HepG2 (cell line): ENCODE results near the gene HARBI1. TPM values are rescaled to one million over a fixed set of nuclear protein-coding genes. Genes with fewer than 3 reads are reported as not detected.

Experiments
- AKAP8 ChIP-seq: sonication (generic); formaldehyde crosslinking; IDR thresholded peaks from 2 replicates; pipeline ENCODE4 v1.5.1; 2020; ENCODE audit warnings: mild to moderate bottlenecking, missing genetic modification reagents
- ARNT2 ChIP-seq: sonication (generic); formaldehyde crosslinking; IDR thresholded peaks from 2 replicates; pipeline ENCODE4 v1.8.0; 2022; ENCODE audit warnings: mild to moderate bottlenecking, low read depth, missing genetic modification reagents, moderate library complexity
- FOXC1 ChIP-seq: sonication (generic); formaldehyde crosslinking; IDR thresholded peaks from 2 replicates; pipeline ENCODE4 v1.8.0; 2022; ENCODE audit warnings: mild to moderate bottlenecking, missing genetic modification reagents, borderline replicate concordance
- FOXK1 ChIP-seq: sonication (generic); formaldehyde crosslinking; IDR thresholded peaks from 2 replicates; pipeline ENCODE4 v1.4.0; 2020; ENCODE audit warnings: low read depth, missing genetic modification reagents, borderline replicate concordance
- GATAD1 ChIP-seq: IDR thresholded peaks from 2 replicates; pipeline ENCODE4 v1.6.1; 2016; ENCODE audit warnings: missing genetic modification reagents, missing compliant biosample characterization
- HDAC6 ChIP-seq: fragments of 200-600 bp; sonication (generic); IDR thresholded peaks from 2 replicates; pipeline ENCODE4 v1.7.0; 2017; ENCODE audit warnings: mild to moderate bottlenecking, antibody characterized with exemption, low read length, low read depth
- HOXA5 ChIP-seq: sonication (generic); formaldehyde crosslinking; IDR thresholded peaks from 2 replicates; pipeline ENCODE4 v1.4.0; 2020; ENCODE audit warnings: missing genetic modification reagents
- KLF15 ChIP-seq: sonication (generic); formaldehyde crosslinking; IDR thresholded peaks from 2 replicates; pipeline ENCODE4 v1.8.1; 2023; ENCODE audit warnings: borderline replicate concordance, mild to moderate bottlenecking, inconsistent platforms, missing genetic modification reagents, mixed read lengths
- NR2F1 ChIP-seq, 2 experiments: fragments of 450-650 bp in 1 of 2; formaldehyde crosslinking in 1 of 2; IDR thresholded peaks; 2 replicates each; pipeline versions ENCODE4 v1.5.0 to v1.6.1; 2016 to 2020; ENCODE audit warnings: mild to moderate bottlenecking in 1 of 2, missing compliant biosample characterization in 1 of 2, missing genetic modification reagents in 1 of 2, moderate library complexity in 1 of 2
- RCOR2 ChIP-seq: IDR thresholded peaks from 2 replicates; pipeline ENCODE4 v1.6.1; 2016; ENCODE audit warnings: missing biosample characterization, missing genetic modification reagents
- STAG1 ChIP-seq: sonication (generic); formaldehyde crosslinking; IDR thresholded peaks from 2 replicates; pipeline ENCODE4 v1.4.0; 2020; ENCODE audit warnings: missing genetic modification reagents
- SUZ12 ChIP-seq: fragments of 150-350 bp; IDR thresholded peaks from 2 replicates; pipeline ENCODE4 v1.6.1; 2014; ENCODE audit warnings: low read depth, low read length
- YY1 ChIP-seq: IDR thresholded peaks from 2 replicates; pipeline ENCODE4 v1.6.1; 2011; ENCODE audit warnings: low read length, low read depth, moderate library complexity, mild to moderate bottlenecking; ENCODE audit not compliant: insufficient read depth, insufficient replicate concordance
- ZNF232 ChIP-seq: sonication (generic); formaldehyde crosslinking; IDR thresholded peaks from 2 replicates; pipeline ENCODE4 v1.4.0; 2020; ENCODE audit warnings: missing genetic modification reagents, borderline replicate concordance
- ZNF468 ChIP-seq: sonication (generic); formaldehyde crosslinking; IDR thresholded peaks from 2 replicates; pipeline ENCODE4 v1.8.0; 2022; ENCODE audit warnings: mild to moderate bottlenecking, moderate library complexity, missing genetic modification reagents
- ZNF670 ChIP-seq: sonication (generic); formaldehyde crosslinking; IDR thresholded peaks from 2 replicates; pipeline ENCODE4 v1.8.0; 2022; ENCODE audit warnings: mild to moderate bottlenecking, missing genetic modification reagents, borderline replicate concordance
- ZNF737 ChIP-seq: sonication (generic); formaldehyde crosslinking; IDR thresholded peaks from 2 replicates; pipeline ENCODE4 v1.5.0; 2020; ENCODE audit warnings: missing genetic modification reagents, mild to moderate bottlenecking, borderline replicate concordance
- ZSCAN20 ChIP-seq: sonication (generic); formaldehyde crosslinking; IDR thresholded peaks from 2 replicates; pipeline ENCODE4 v1.4.0; 2020; ENCODE audit warnings: missing genetic modification reagents, mild to moderate bottlenecking, borderline replicate concordance
- polyA plus RNA-seq, 8 experiments: library from polyadenylated mRNA; depleted of rRNA in 3 of 8; stranded (reverse) in 7 of 8; unstranded in 1 of 8; fragments of >200 nt; fragmentation: Illumina TruSeq in 4 of 8; extraction: Trizol in 4 of 8; gene quantifications; 2 replicates each; pipeline versions ENCODE4 v1.2.1 to v1.2.3, GENCODE V29; 2011 to 2016; ENCODE audit warnings: low read depth in 4 of 8, missing spikeins in 1 of 8, mixed read lengths in 1 of 8; ENCODE audit not compliant: insufficient read depth in 1 of 8
- total RNA-seq, 5 experiments: library from RNA; depleted of rRNA; stranded (reverse); fragments of >200 nt; fragmentation: Illumina TruSeq; extraction: Trizol; gene quantifications; 2 replicates each; pipeline ENCODE4 v1.2.3, GENCODE V29; 2016; ENCODE audit warnings: low read depth in 1 of 5
- TF ChIP-seq, protein P1 (sequence below): IDR thresholded peaks from 2 replicates; pipeline ENCODE4 v1.6.1; 2016; ENCODE audit warnings: mild to moderate bottlenecking
- TF ChIP-seq, protein P2 (sequence below): sonication (generic); formaldehyde crosslinking; IDR thresholded peaks from 2 replicates; pipeline ENCODE4 v1.4.0; 2020; ENCODE audit warnings: missing genetic modification reagents
- TF ChIP-seq, protein P3 (sequence below): sonication (generic); formaldehyde crosslinking; IDR thresholded peaks from 2 replicates; pipeline ENCODE4 v1.5.0; 2020; ENCODE audit warnings: missing genetic modification reagents

The HARBI1 gene
- total and polyA plus RNA-seq, 2 of the 13 experiments (the other 11 are each of a cell fraction or from before 2014, with no cell fraction given), result 2.5 to 4.8 TPM

DNA sequence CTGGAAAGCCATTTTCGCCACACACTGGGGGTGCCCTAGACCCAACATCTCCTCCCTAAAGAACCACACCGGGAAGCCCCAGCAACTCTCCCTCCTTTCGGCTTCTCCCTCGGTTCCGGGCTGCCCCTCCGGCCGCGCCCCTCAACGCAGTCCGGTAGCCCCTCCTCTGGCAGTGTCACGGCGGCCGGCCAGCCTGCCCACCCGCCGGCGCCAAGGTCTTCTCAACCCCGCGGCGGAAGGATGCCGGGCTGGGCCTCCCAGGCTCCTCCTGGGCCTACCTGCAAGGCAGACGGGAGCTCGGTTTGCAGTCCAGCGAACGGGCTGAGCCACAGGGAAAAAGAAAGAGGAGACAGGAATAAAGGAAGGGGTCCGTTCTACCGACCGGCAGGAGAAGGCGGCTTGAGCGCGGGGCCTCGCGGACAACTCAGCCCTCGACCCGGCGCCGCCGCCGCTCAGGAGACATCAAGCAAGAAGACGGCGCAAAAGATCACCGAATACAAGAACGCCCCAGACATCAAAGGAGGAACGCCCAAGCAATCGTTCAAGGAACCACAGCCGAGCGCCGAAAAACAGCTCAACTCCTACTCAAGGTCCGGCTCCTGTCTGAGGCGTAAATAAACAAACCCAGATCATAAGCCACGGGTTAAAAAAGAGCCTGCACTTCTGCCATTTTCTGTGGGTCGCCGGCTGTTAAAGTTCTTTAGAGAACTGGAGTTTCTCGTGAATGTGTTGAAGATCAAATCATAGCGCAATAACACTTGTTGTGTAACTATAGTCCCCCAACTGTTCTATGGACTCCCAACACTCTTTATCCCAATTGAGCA is 23.3 kb downstream of the HARBI1 start, which contains the start of gene AMBRA1 (continued):
- TF ChIP-seq, protein P1, sequence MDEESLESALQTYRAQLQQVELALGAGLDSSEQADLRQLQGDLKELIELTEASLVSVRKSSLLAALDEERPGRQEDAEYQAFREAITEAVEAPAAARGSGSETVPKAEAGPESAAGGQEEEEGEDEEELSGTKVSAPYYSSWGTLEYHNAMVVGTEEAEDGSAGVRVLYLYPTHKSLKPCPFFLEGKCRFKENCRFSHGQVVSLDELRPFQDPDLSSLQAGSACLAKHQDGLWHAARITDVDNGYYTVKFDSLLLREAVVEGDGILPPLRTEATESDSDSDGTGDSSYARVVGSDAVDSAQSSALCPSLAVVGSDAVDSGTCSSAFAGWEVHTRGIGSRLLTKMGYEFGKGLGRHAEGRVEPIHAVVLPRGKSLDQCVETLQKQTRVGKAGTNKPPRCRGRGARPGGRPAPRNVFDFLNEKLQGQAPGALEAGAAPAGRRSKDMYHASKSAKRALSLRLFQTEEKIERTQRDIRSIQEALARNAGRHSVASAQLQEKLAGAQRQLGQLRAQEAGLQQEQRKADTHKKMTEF, result peak; percentile 88
- TF ChIP-seq ZNF670 (CRISPR knock-in tag) (peak; percentile 77; the same call in 1 of the 2 replicates), ZSCAN20 (CRISPR knock-in tag) (no peak), RCOR2 (no peak), FOXC1 (CRISPR knock-in tag) (peak; percentile 74; the same call in 1 of the 2 replicates), HOXA5 (CRISPR knock-in tag) (peak; percentile 89), GATAD1 (CRISPR knock-in tag) (peak; percentile 88), YY1 (peak; percentile 84), AKAP8 (CRISPR knock-in tag) (no peak), FOXK1 (CRISPR knock-in tag) (peak; percentile 93), ZNF737 (CRISPR knock-in tag) (no peak), ZNF232 (CRISPR knock-in tag) (no peak; the same call in 1 of the 2 replicates), HDAC6 (no peak), ZNF468 (CRISPR knock-in tag) (0 out of 2 replicates have a peak, but pooled peaks have one; percentile 82), ARNT2 (CRISPR knock-in tag) (peak; percentile 31; the same call in 1 of the 2 replicates), STAG1 (no peak; the same call in 1 of the 2 replicates), SUZ12 (no peak), KLF15 (CRISPR knock-in tag) (no peak; the same call in 1 of the 2 replicates), NR2F1 (CRISPR knock-in tag; IDR thresholded peaks at IDR 0.05) (0 out of 4 replicates have a peak, but pooled peaks of 1 of the 2 experiments have one; percentile 16)
- TF ChIP-seq, protein P2, sequence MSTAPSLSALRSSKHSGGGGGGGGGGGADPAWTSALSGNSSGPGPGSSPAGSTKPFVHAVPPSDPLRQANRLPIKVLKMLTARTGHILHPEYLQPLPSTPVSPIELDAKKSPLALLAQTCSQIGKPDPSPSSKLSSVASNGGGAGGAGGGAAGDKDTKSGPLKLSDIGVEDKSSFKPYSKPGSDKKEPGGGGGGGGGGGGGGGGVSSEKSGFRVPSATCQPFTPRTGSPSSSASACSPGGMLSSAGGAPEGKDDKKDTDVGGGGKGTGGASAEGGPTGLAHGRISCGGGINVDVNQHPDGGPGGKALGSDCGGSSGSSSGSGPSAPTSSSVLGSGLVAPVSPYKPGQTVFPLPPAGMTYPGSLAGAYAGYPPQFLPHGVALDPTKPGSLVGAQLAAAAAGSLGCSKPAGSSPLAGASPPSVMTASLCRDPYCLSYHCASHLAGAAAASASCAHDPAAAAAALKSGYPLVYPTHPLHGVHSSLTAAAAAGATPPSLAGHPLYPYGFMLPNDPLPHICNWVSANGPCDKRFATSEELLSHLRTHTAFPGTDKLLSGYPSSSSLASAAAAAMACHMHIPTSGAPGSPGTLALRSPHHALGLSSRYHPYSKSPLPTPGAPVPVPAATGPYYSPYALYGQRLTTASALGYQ (CRISPR knock-in tag), result peak; percentile 29; the same call in 1 of the 2 replicates
- TF ChIP-seq, protein P3, sequence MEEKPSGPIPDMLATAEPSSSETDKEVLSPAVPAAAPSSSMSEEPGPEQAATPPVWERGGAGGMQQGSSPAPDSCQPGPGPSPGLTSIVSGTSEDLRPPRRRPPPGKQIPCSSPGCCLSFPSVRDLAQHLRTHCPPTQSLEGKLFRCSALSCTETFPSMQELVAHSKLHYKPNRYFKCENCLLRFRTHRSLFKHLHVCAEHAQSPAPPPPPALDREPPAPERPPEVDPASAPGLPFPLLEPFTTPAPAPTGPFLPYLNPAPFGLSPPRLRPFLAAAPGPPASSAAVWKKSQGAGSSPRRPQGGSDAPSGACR (CRISPR knock-in tag), result no peak
